HEK293 (cell line): ENCODE measurements around the gene MAN1B1.

Experiments used
- CTCF ChIA-PET: fragments of 350-600 bp; formaldehyde crosslinking; extraction: SDS; loops from one replicate; lab custom pipeline; 2021; ENCODE audit warnings: antibody characterized with exemption; lab: Yijun Ruan, JAX
- POLR2A ChIA-PET: fragments of 300-600 bp; formaldehyde crosslinking; extraction: SDS; loops from one replicate; lab custom pipeline; 2020; ENCODE audit warnings: antibody characterized with exemption, inconsistent platforms; lab: Yijun Ruan, JAX
- H3K27ac ChIP-seq: fragments of 200-500 bp; sonication (Bioruptor generic); 2 replicates; pipeline ENCODE4 v1.5.1; 2014; ENCODE audit warnings: low read depth, low read length, control low read depth, inconsistent platforms; ENCODE audit errors: extremely low read depth
- H3K36me3 ChIP-seq, 2 experiments: fragments of 200-500 bp in 1 of 2; sonication (Bioruptor generic) in 1 of 2; 1 replicate in 1 of 2; 2 replicates in 1 of 2; pipeline ENCODE4 v1.5.1; 2014 to 2017; ENCODE audit warnings: inconsistent platforms in 2 of 2, low read length in 2 of 2; ENCODE audit not compliant: control insufficient read depth in 2 of 2, insufficient read depth in 1 of 2
- H3K4me1 ChIP-seq: fragments of 200-500 bp; sonication (Bioruptor generic); 2 replicates; pipeline ENCODE4 v1.5.1; 2014; ENCODE audit warnings: mild to moderate bottlenecking, low read length, inconsistent platforms; ENCODE audit not compliant: control insufficient read depth, insufficient read depth
- H3K4me3 ChIP-seq: 2 replicates; pipeline ENCODE4 v1.5.1; 2011; ENCODE audit warnings: low read depth, mild to moderate bottlenecking, control low read depth, low read length, moderate library complexity
- H3K9me3 ChIP-seq: fragments of 200-500 bp; sonication (Bioruptor generic); 2 replicates; pipeline ENCODE4 v1.5.1; 2014; ENCODE audit warnings: low read depth, low read length, inconsistent platforms; ENCODE audit not compliant: control insufficient read depth, insufficient read depth
- GLIS1 ChIP-seq: fragments of 450-650 bp; formaldehyde crosslinking; IDR thresholded peaks from 2 replicates; pipeline ENCODE4 v1.5.1; 2016; ENCODE audit warnings: missing biosample characterization, missing genetic modification characterization
- RBAK ChIP-seq: fragments of 450-650 bp; formaldehyde crosslinking; IDR thresholded peaks from 2 replicates; pipeline ENCODE4 v1.5.1; 2016; ENCODE audit warnings: missing biosample characterization, missing genetic modification characterization
- SCRT2 ChIP-seq: fragments of 450-650 bp; formaldehyde crosslinking; IDR thresholded peaks from 2 replicates; pipeline ENCODE4 v1.5.1; 2016; ENCODE audit warnings: missing biosample characterization, missing genetic modification characterization
- ZBTB48 ChIP-seq: fragments of 450-650 bp; formaldehyde crosslinking; IDR thresholded peaks from 2 replicates; pipeline ENCODE4 v1.5.1; 2016; ENCODE audit warnings: missing biosample characterization, missing genetic modification characterization
- ZNF140 ChIP-seq: fragments of 450-650 bp; formaldehyde crosslinking; IDR thresholded peaks from 2 replicates; pipeline ENCODE4 v1.5.1; 2016; ENCODE audit warnings: missing biosample characterization, missing genetic modification characterization
- ZNF16 ChIP-seq: fragments of 450-650 bp; formaldehyde crosslinking; IDR thresholded peaks from 2 replicates; pipeline ENCODE4 v1.5.1; 2016; ENCODE audit warnings: low read depth, missing biosample characterization, missing genetic modification characterization
- ZNF174 ChIP-seq: fragments of 450-650 bp; formaldehyde crosslinking; IDR thresholded peaks from 2 replicates; pipeline ENCODE4 v1.5.0; 2017; ENCODE audit warnings: missing biosample characterization, mild to moderate bottlenecking, missing genetic modification characterization
- ZNF18 ChIP-seq: fragments of 450-650 bp; formaldehyde crosslinking; IDR thresholded peaks from 2 replicates; pipeline ENCODE4 v1.5.1; 2016; ENCODE audit warnings: missing biosample characterization, missing genetic modification characterization
- ZNF211 ChIP-seq: fragments of 450-650 bp; formaldehyde crosslinking; IDR thresholded peaks from 2 replicates; pipeline ENCODE4 v1.5.1; 2016; ENCODE audit warnings: low read depth, missing biosample characterization, missing genetic modification characterization
- ZNF248 ChIP-seq: fragments of 450-650 bp; formaldehyde crosslinking; IDR thresholded peaks from 2 replicates; pipeline ENCODE4 v1.5.1; 2017; ENCODE audit warnings: missing biosample characterization, missing genetic modification characterization
- ZNF521 ChIP-seq: fragments of 450-650 bp; formaldehyde crosslinking; IDR thresholded peaks from 2 replicates; pipeline ENCODE4 v1.5.1; 2017; ENCODE audit warnings: missing biosample characterization, mild to moderate bottlenecking, missing genetic modification characterization
- ZNF571 ChIP-seq: fragments of 450-650 bp; formaldehyde crosslinking; IDR thresholded peaks from 2 replicates; pipeline ENCODE4 v1.5.0; 2017; ENCODE audit warnings: missing biosample characterization, missing genetic modification characterization
- ZNF600 ChIP-seq: fragments of 450-650 bp; formaldehyde crosslinking; IDR thresholded peaks from 2 replicates; pipeline ENCODE4 v1.5.1; 2016; ENCODE audit warnings: missing biosample characterization, missing genetic modification characterization
- ZNF629 ChIP-seq: fragments of 450-650 bp; formaldehyde crosslinking; IDR thresholded peaks from 2 replicates; pipeline ENCODE4 v1.5.1; 2017; ENCODE audit warnings: missing biosample characterization, missing genetic modification characterization
- ZNF704 ChIP-seq: fragments of 450-650 bp; formaldehyde crosslinking; IDR thresholded peaks from 2 replicates; pipeline ENCODE4 v1.5.1; 2016; ENCODE audit warnings: missing biosample characterization, missing genetic modification characterization

The MAN1B1 gene

GRCh38 chr9:137051145-137051724 is 35.5 kb upstream of the MAN1B1 start:
- ChIA-PET CTCF (interaction anchor here (0.6 to 10.1 kb wide), 3 partner anchors 10 to 17 kb away, joined by 4 to 237 read pairs (median 166); partner anchors contain the start of gene SAPCD2), POLR2A (no interaction called here)
- H3K27ac ChIP-seq = no peak overlapping the region
- TF ChIP-seq ZNF140 (tag by site-specific recombination) = no peak
- TF ChIP-seq ZNF629 (tag by site-specific recombination) = no peak
- TF ChIP-seq GLIS1 = 0 out of 2 replicates have a peak, but pooled peaks have one; percentile 29
- TF ChIP-seq RBAK (tag by site-specific recombination) = no peak
- no peak overlapping the region for H3K4me3 ChIP-seq
- no peaks in the 10 kb centered on the region for H3K4me1 ChIP-seq
- H3K36me3 ChIP-seq = no peaks in the 10 kb centered on the region
- no peaks in the 10 kb centered on the region for H3K9me3 ChIP-seq

- ChIA-PET POLR2A (interaction anchor here (0.6 to 1.7 kb wide), 7 partner anchors 12 to 248 kb away, joined by 3 to 7 read pairs (median 3); partner anchors contain the start of genes MAN1B1 and SAPCD2), CTCF (interaction anchor here (0.8 to 10.1 kb wide), 5 partner anchors 15 to 185 kb away, joined by 3 to 166 read pairs (median 4); partner anchors contain the start of genes MAN1B1 and SAPCD2)
- Histone ChIP-seq H3K36me3 (no peaks in the 10 kb centered on the region), H3K9me3 (no peaks in the 10 kb centered on the region), H3K4me1 (no peaks in the 10 kb centered on the region), H3K4me3 (no peak overlapping the region), H3K27ac (no peak overlapping the region)
- no peak for TF ChIP-seq ZNF248 (tag by site-specific recombination)
- no peak for TF ChIP-seq ZNF16 (tag by site-specific recombination)
- no peak for TF ChIP-seq ZNF174 (tag by site-specific recombination)
- TF ChIP-seq ZNF521 (tag by site-specific recombination) = no peak
- TF ChIP-seq GLIS1 = peak; percentile 91
- no peak for TF ChIP-seq ZNF571
- TF ChIP-seq ZNF704 (tag by site-specific recombination) = no peak
- TF ChIP-seq ZNF18 = no peak
- TF ChIP-seq ZBTB48 = 0 out of 2 replicates have a peak, but pooled peaks have one; percentile 17
Observed at GRCh38 chr9:137052293-137052692, 34.5 kb upstream of the MAN1B1 start.

- CTCF ChIA-PET = interaction anchor here (0.8 to 10.1 kb wide), 5 partner anchors 14 to 184 kb away, joined by 3 to 166 read pairs (median 4); partner anchors contain the start of genes MAN1B1 and SAPCD2
Observed at GRCh38 chr9:137052998-137053943, 33.5 kb upstream of the MAN1B1 start.

More at GRCh38 chr9:137052998-137053943, 33.5 kb upstream of the MAN1B1 start:
- Histone ChIP-seq H3K27ac (no peak overlapping the region), H3K4me3 (peak overlapping the region; percentile 18)
- no peak for TF ChIP-seq ZNF211
- peak; percentile 77 for TF ChIP-seq SCRT2 (tag by site-specific recombination)
- 0 out of 2 replicates have a peak, but pooled peaks have one; percentile 11 for TF ChIP-seq ZNF600 (tag by site-specific recombination)
- TF ChIP-seq, all 188 proteins: peak for 2
- POLR2A ChIA-PET = interaction anchor here (0.6 to 1.7 kb wide), 8 partner anchors 11 to 247 kb away, joined by 3 to 7 read pairs (median 4); partner anchors contain the start of genes MAN1B1, SAPCD2 and UAP1L1
- H3K4me1 ChIP-seq = no peaks in the 10 kb centered on the region
- H3K9me3 ChIP-seq = no peaks in the 10 kb centered on the region
- no peaks in the 10 kb centered on the region for H3K36me3 ChIP-seq
